Body of pancreas (tissue), 4 donors: Measurements from ENCODE around the gene ALX4. TPM values are rescaled to one million over a fixed set of nuclear protein-coding genes. Genes with fewer than 3 reads are reported as not detected.

Source experiments
- ATAC-seq: fragments of 150-250 bp; one replicate; pipeline ENCODE4 v1.9.1; 2016
- DNase-seq, 4 donors: peaks; one replicate each; pipeline ENCODE4 v3.0.0-alpha.2; 2019
- H3K27ac ChIP-seq, 4 donors: fragments of 200-600 bp; sonication (generic); 1 replicate in 3 of 4; 2 replicates in 1 of 4; pipeline versions ENCODE4 v1.5.1 to v1.6.1; 2016 to 2019; ENCODE audit warnings: mild to moderate bottlenecking in 1 of 4, mixed read lengths in 1 of 4, moderate library complexity in 1 of 4
- H3K27me3 ChIP-seq, 2 donors: fragments of 200-600 bp; sonication (generic); one replicate each; pipeline ENCODE4 v1.6.0; 2016; ENCODE audit warnings: mild to moderate bottlenecking in 1 of 2
- H3K36me3 ChIP-seq, 2 donors: fragments of 200-600 bp; sonication (generic); replicated peaks in 1 of 2; 2 replicates each; pipeline ENCODE4 v1.5.1; 2016; ENCODE audit warnings: low read depth in 2 of 2; ENCODE audit not compliant: insufficient read depth in 1 of 2
- H3K4me1 ChIP-seq: fragments of 200-600 bp; sonication (generic); one replicate; pipeline ENCODE4 v1.6.0; 2016
- H3K4me3 ChIP-seq, 2 donors: fragments of 200-600 bp; sonication (generic); 1 replicate in 1 of 2; 2 replicates in 1 of 2; pipeline ENCODE4 v1.5.1; 2016 to 2019
- H3K9me3 ChIP-seq, 3 donors: fragments of 200-600 bp; sonication (generic); 1 replicate in 2 of 3; 2 replicates in 1 of 3; pipeline ENCODE4 v1.5.1; 2016
- CTCF ChIP-seq, 7 experiments: fragments of 450-650 bp in 4 of 7; fragments of 200-600 bp in 3 of 7; sonication (generic) in 3 of 7; IDR thresholded peaks; one replicate each; pipeline ENCODE4 v1.5.1; 2016 to 2019; ENCODE audit warnings: antibody characterized with exemption in 7 of 7
- POLR2A ChIP-seq, 3 donors: fragments of 450-650 bp; IDR thresholded peaks; one replicate each; pipeline ENCODE4 v1.6.1; 2016; ENCODE audit warnings: antibody characterized with exemption in 3 of 3, mild to moderate bottlenecking in 2 of 3
- whole genome bisulfite sequencing, 2 donors: methylation state at CpG; one replicate each; pipeline ENCODE4 v1.1.5; 2017; 5-methylcytosine and 5-hydroxymethylcytosine counted together
- intact Hi-C: fragments of 100-400 bp; cut with DNase I; formaldehyde crosslinking; loops from one replicate; pipeline ENCODE4 v1.15.1; 2023
- total RNA-seq, 2 donors: library from RNA; depleted of rRNA; stranded (reverse); fragments of >200 nt; gene quantifications; one replicate each; pipeline ENCODE4 v1.1.0, GENCODE V29; 2016

ALX4 gene
- total RNA-seq, 2 donors from 2014 or later = not detected

GRCh38 chr11:44286268-44286880 lies 23.6 kb downstream of the ALX4 start:
- Histone ChIP-seq H3K4me1 (no peaks in the 10 kb centered on the region), H3K4me3 (no peak overlapping the region), H3K27me3 (no peaks in the 10 kb centered on the region), H3K27ac (no peak overlapping the region), H3K36me3 (no peaks in the 10 kb centered on the region), H3K9me3 (no peaks in the 10 kb centered on the region)
- intact Hi-C loops = loop anchor here (5.0 kb wide), 1 partner anchor 251 kb away; no protein-coding TSS in a partner anchor
- TF ChIP-seq CTCF (IDR thresholded peaks at IDR 0.05) (peak; percentile 79 to 90 (median 88)), POLR2A (IDR thresholded peaks at IDR 0.05) (no peak)
- ATAC-seq (peak; percentile 73), DNase-seq (peak; percentile 36 to 55 (median 46))
- 39 to 46% methylated on average over 6 to 10 of the region's 10 CpGs for WGBS, 2 donors

GRCh38 chr11:44285756-44286155 lies 24.2 kb downstream of the ALX4 start:
- Histone ChIP-seq H3K4me1 (no peaks in the 10 kb centered on the region), H3K27ac (no peak overlapping the region), H3K4me3 (no peak overlapping the region), H3K36me3 (no peaks in the 10 kb centered on the region), H3K9me3 (no peaks in the 10 kb centered on the region), H3K27me3 (no peaks in the 10 kb centered on the region)
- DNase-seq (no peak), ATAC-seq (no peak)
- WGBS, 2 donors = 50 to 58% methylated on average over 2 of the region's 2 CpGs
- TF ChIP-seq CTCF (IDR thresholded peaks at IDR 0.05) (no peak), POLR2A (IDR thresholded peaks at IDR 0.05) (no peak)
- intact Hi-C loops = loop anchor here (5.0 kb wide), 1 partner anchor 252 kb away; no protein-coding TSS in a partner anchor

GRCh38 chr11:44282620-44283019 lies 27.3 kb downstream of the ALX4 start:
- no peaks in the 10 kb centered on the region for H3K27me3 ChIP-seq
- intact Hi-C loops = no loop called here
- no peak overlapping the region for H3K27ac ChIP-seq
- H3K9me3 ChIP-seq = no peaks in the 10 kb centered on the region
- H3K4me3 ChIP-seq = no peak overlapping the region
- 78 to 81% methylated on average over 5 of the region's 5 CpGs for WGBS, 2 donors
- TF ChIP-seq POLR2A (IDR thresholded peaks at IDR 0.05) = no peak
- TF ChIP-seq CTCF (IDR thresholded peaks at IDR 0.05) = no peak
- no peaks in the 10 kb centered on the region for H3K4me1 ChIP-seq
- no peaks in the 10 kb centered on the region for H3K36me3 ChIP-seq
- ATAC-seq = no peak
- DNase-seq = no peak

- H3K4me3 ChIP-seq = no peak overlapping the region
- no peaks in the 10 kb centered on the region for H3K27me3 ChIP-seq
- no peak overlapping the region for H3K27ac ChIP-seq
- DNase-seq = no peak
- H3K36me3 ChIP-seq = no peaks in the 10 kb centered on the region
- WGBS, 2 donors = 90 to 92% methylated on average over 9 of the region's 9 CpGs
- no peak for ATAC-seq
- no peaks in the 10 kb centered on the region for H3K4me1 ChIP-seq
- TF ChIP-seq POLR2A (IDR thresholded peaks at IDR 0.05) (no peak), CTCF (IDR thresholded peaks at IDR 0.05) (no peak)
- intact Hi-C loops = no loop called here
- H3K9me3 ChIP-seq = no peaks in the 10 kb centered on the region
Observed at GRCh38 chr11:44281151-44281550, 28.8 kb downstream of the ALX4 start.

GRCh38 chr11:44280257-44280656 lies 29.7 kb downstream of the ALX4 start:
- Histone ChIP-seq H3K4me3 (no peak overlapping the region), H3K9me3 (no peaks in the 10 kb centered on the region), H3K36me3 (no peaks in the 10 kb centered on the region), H3K27me3 (no peaks in the 10 kb centered on the region), H3K27ac (no peak overlapping the region), H3K4me1 (no peaks in the 10 kb centered on the region)
- ATAC-seq = no peak
- WGBS, 2 donors = 64 to 87% methylated on average over 2 to 7 of the region's 7 CpGs
- intact Hi-C loops = no loop called here
- DNase-seq = no peak
- TF ChIP-seq POLR2A (IDR thresholded peaks at IDR 0.05) (no peak), CTCF (IDR thresholded peaks at IDR 0.05) (no peak)
